Keratinocyte (primary cell): ENCODE data around the gene DPYSL5. TPM values are rescaled to one million over a fixed set of nuclear protein-coding genes. Genes with fewer than 3 reads are reported as not detected.

Source experiments
- DNase-seq: peaks from one replicate; pipeline ENCODE4 v3.0.0-alpha.2; 2011; ENCODE audit warnings: low read depth, missing footprints, low spot score
- FAIRE-seq: peaks from 2 replicates; lab custom pipeline; 2011; peaks lifted over from hg19 to GRCh38; lab: Jason Lieb, UNC
- H2AFZ ChIP-seq: 2 replicates; pipeline ENCODE4 v1.6.0; 2012; ENCODE audit warnings: low read length, control low read depth, inconsistent platforms; ENCODE audit not compliant: control insufficient read depth
- H3K27ac ChIP-seq: 2 replicates; pipeline ENCODE4 v1.5.1; 2011; ENCODE audit warnings: low read length; ENCODE audit not compliant: control insufficient read depth, insufficient read depth
- H3K27me3 ChIP-seq: 3 replicates; pipeline ENCODE4 v1.6.0; 2011; ENCODE audit warnings: low read length; ENCODE audit not compliant: control insufficient read depth, insufficient read depth; ENCODE audit errors: extremely low read depth
- H3K36me3 ChIP-seq, 2 experiments: 2 replicates in 1 of 2; 3 replicates in 1 of 2; pipeline ENCODE4 v1.5.1; 2011; ENCODE audit warnings: low read length in 2 of 2, mild to moderate bottlenecking in 1 of 2; ENCODE audit not compliant: control insufficient read depth in 2 of 2, insufficient read depth in 2 of 2; ENCODE audit errors: extremely low read depth in 1 of 2
- H3K4me1 ChIP-seq: 3 replicates; pipeline ENCODE4 v1.5.1; 2011; ENCODE audit warnings: low read length; ENCODE audit not compliant: control insufficient read depth, insufficient read depth; ENCODE audit errors: extremely low read depth
- H3K4me2 ChIP-seq: 3 replicates; pipeline ENCODE4 v1.6.0; 2011; ENCODE audit warnings: low read depth, low read length; ENCODE audit not compliant: control insufficient read depth, insufficient read depth; ENCODE audit errors: extremely low read depth
- H3K4me3 ChIP-seq, 3 experiments: fragments of 200-600 bp in 1 of 3; sonication (generic) in 1 of 3; 2 replicates in 2 of 3; 3 replicates in 1 of 3; pipeline ENCODE4 v1.5.1; 2011 to 2016; ENCODE audit warnings: low read length in 3 of 3, mild to moderate bottlenecking in 3 of 3, control low read depth in 2 of 3, inconsistent platforms in 1 of 3, low read depth in 1 of 3, mixed read lengths in 1 of 3, mixed run types in 1 of 3, moderate library complexity in 1 of 3; ENCODE audit not compliant: control insufficient read depth in 2 of 3, insufficient read depth in 2 of 3; ENCODE audit errors: extremely low read depth in 1 of 3
- H3K79me2 ChIP-seq: 2 replicates; pipeline ENCODE4 v1.6.0; 2012; ENCODE audit warnings: low read length; ENCODE audit not compliant: control insufficient read depth, insufficient read depth
- H3K9ac ChIP-seq: 3 replicates; pipeline ENCODE4 v1.6.0; 2011; ENCODE audit warnings: low read length; ENCODE audit not compliant: control insufficient read depth, insufficient read depth; ENCODE audit errors: extremely low read depth
- H3K9me1 ChIP-seq: 3 replicates; pipeline ENCODE4 v1.6.0; 2011; ENCODE audit warnings: low read length; ENCODE audit not compliant: control insufficient read depth, insufficient read depth; ENCODE audit errors: extremely low read depth
- H3K9me3 ChIP-seq: 2 replicates; pipeline ENCODE4 v1.5.1; 2012; ENCODE audit warnings: low read depth, low read length; ENCODE audit not compliant: control insufficient read depth
- H4K20me1 ChIP-seq: 3 replicates; pipeline ENCODE4 v1.6.0; 2011; ENCODE audit warnings: low read length; ENCODE audit not compliant: control insufficient read depth, insufficient read depth; ENCODE audit errors: extremely low read depth
- EZH2 ChIP-seq: IDR thresholded peaks from one replicate; pipeline ENCODE4 v1.6.1; 2012; ENCODE audit warnings: inconsistent platforms, mild to moderate bottlenecking, low read length, moderate library complexity
- dilution Hi-C: fragments of 300-500 bp; cut with MboI; formaldehyde crosslinking; loops from one replicate; pipeline ENCODE4 v1.7.0; 2020; ENCODE audit warnings: low sequenced_read_pairs; ENCODE audit not compliant: extremely low pct_ligation_motif_present
- polyA plus RNA-seq, 5 experiments: library from polyadenylated mRNA; depleted of rRNA in 3 of 5; stranded (reverse) in 3 of 5; stranded (forward) in 1 of 5; unstranded in 1 of 5; fragments of >200 nt; gene quantifications; 1 replicate in 1 of 5; 2 replicates in 3 of 5; 3 replicates in 1 of 5; pipeline versions ENCODE4 v1.2.1 to v1.2.3, GENCODE V29; 2011 to 2012; ENCODE audit warnings: missing spikeins in 2 of 5, low read depth in 1 of 5, low replicate concordance in 1 of 5
- TF ChIP-seq, protein P1 (sequence below), 3 experiments: IDR thresholded peaks in 1 of 3; conservative IDR thresholded peaks in 1 of 3; optimal IDR thresholded peaks in 1 of 3; 2 replicates in 2 of 3; 3 replicates in 1 of 3; pipeline versions ENCODE3 to v1.5.1; 2011; ENCODE audit warnings: low read length in 3 of 3, mild to moderate bottlenecking in 3 of 3, moderate library complexity in 2 of 3, control low read depth in 1 of 3, inconsistent platforms in 1 of 3; ENCODE audit not compliant: insufficient read depth in 2 of 3; ENCODE audit errors: extremely low read depth in 1 of 3

The DPYSL5 gene
- polyA plus RNA-seq, 1 donor (not counting 4 experiments of a cell fraction or from before 2014, with no cell fraction given) = not detected

DNA sequence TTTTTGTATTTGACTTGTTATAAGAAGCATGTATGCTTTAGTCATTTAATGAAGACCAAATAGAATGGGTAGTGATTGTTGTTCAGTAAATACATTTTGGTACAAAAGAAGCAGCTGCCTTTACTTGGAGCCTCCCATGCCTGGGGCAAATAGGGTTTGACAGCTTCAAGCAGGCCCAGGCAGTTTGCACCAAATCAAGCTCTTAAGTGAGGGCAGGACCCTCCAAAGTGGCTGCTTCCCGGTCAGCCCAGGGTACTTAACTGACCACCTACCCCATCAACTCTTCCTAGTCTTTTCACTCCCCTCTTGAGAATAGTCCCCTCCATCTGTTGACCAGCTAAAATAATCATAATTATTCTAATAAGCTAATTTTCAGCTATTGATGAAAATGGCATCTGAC, 127.7 kb downstream of the DPYSL5 start:
- H3K4me1 ChIP-seq = peaks cover 27% of the 10 kb centered on the region

DNA sequence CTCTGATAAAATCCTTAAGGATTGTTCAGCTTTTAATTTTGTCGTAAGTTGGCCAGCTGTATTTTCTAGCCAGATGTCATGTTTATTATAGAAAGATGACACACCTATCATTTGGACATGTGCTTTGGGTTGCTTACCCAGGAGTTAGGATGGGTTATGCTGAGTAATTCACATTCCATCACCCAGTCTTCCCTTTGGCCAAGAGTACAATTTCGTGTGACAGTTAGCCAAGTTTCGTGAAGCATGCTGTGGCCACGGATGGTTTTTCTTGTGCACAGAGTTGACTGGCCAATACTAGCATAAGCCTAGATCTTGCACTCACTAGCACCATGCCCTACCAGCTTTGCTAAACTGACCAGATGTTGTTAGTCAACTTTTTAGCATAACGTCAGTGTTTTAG, 128.3 kb downstream of the DPYSL5 start:
- no peaks in the 10 kb centered on the region for H3K9me3 ChIP-seq
- dilution Hi-C loops = no loop called here
- H3K27ac ChIP-seq = no peak overlapping the region
- no peak overlapping the region for H3K9ac ChIP-seq
- no peak for FAIRE-seq
- no peaks in the 10 kb centered on the region for H3K27me3 ChIP-seq
- H3K4me1 ChIP-seq = peaks cover 24% of the 10 kb centered on the region
- H3K36me3 ChIP-seq = no peaks in the 10 kb centered on the region
- no peaks in the 10 kb centered on the region for H3K9me1 ChIP-seq
- no peak overlapping the region for H3K4me2 ChIP-seq
- H3K79me2 ChIP-seq = peaks cover 4% of the 10 kb centered on the region
- H3K4me3 ChIP-seq = no peak overlapping the region
- no peaks in the 10 kb centered on the region for H4K20me1 ChIP-seq
- no peak for DNase-seq
- no peak overlapping the region for H2AFZ ChIP-seq
- TF ChIP-seq EZH2 = no peak
- TF ChIP-seq, protein P1, sequence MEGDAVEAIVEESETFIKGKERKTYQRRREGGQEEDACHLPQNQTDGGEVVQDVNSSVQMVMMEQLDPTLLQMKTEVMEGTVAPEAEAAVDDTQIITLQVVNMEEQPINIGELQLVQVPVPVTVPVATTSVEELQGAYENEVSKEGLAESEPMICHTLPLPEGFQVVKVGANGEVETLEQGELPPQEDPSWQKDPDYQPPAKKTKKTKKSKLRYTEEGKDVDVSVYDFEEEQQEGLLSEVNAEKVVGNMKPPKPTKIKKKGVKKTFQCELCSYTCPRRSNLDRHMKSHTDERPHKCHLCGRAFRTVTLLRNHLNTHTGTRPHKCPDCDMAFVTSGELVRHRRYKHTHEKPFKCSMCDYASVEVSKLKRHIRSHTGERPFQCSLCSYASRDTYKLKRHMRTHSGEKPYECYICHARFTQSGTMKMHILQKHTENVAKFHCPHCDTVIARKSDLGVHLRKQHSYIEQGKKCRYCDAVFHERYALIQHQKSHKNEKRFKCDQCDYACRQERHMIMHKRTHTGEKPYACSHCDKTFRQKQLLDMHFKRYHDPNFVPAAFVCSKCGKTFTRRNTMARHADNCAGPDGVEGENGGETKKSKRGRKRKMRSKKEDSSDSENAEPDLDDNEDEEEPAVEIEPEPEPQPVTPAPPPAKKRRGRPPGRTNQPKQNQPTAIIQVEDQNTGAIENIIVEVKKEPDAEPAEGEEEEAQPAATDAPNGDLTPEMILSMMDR (optimal IDR thresholded peaks at IDR 0.05 in 1 of 3, IDR thresholded peaks at IDR 0.05 in 1 of 3, conservative IDR thresholded peaks at IDR 0.05 in 1 of 3; ENCODE audit: extremely low read depth in 1 of 3, insufficient read depth in 2 of 3, low read length in 3 of 3) = no peak

More for the DNA sequence above, 127.7 kb downstream of the DPYSL5 start:
- Histone ChIP-seq H3K4me2 (no peak overlapping the region), H3K9me3 (no peaks in the 10 kb centered on the region), H3K27ac (no peak overlapping the region), H3K27me3 (no peaks in the 10 kb centered on the region), H3K9ac (no peak overlapping the region), H2AFZ (no peak overlapping the region), H4K20me1 (no peaks in the 10 kb centered on the region), H3K4me3 (no peak overlapping the region), H3K79me2 (peaks cover 4% of the 10 kb centered on the region), H3K9me1 (no peaks in the 10 kb centered on the region), H3K36me3 (no peaks in the 10 kb centered on the region)
- TF ChIP-seq, protein P1 (optimal IDR thresholded peaks at IDR 0.05 in 1 of 3, IDR thresholded peaks at IDR 0.05 in 1 of 3, conservative IDR thresholded peaks at IDR 0.05 in 1 of 3; ENCODE audit: extremely low read depth in 1 of 3, insufficient read depth in 2 of 3, low read length in 3 of 3) = no peak
- no peak for TF ChIP-seq EZH2
- no peak for FAIRE-seq
- dilution Hi-C loops = no loop called here
- DNase-seq = no peak
